DOHH2 (cell line): ENCODE measurements around the gene POMP.
"Not testable (repeated sequence)": the region's sequence is repeated elsewhere in the genome, so short reads cannot be mapped to it uniquely, and the experiment has no call there.

Experiments used
- EZH2phosphoT487 ChIP-seq: fragments of 200-600 bp; sonication (generic); IDR thresholded peaks from 2 replicates; pipeline ENCODE4 v1.6.1; 2017; ENCODE audit warnings: borderline replicate concordance, mild to moderate bottlenecking, antibody characterized with exemption, low read length, moderate library complexity, mixed read lengths
- TF ChIP-seq, protein P1 (sequence below): fragments of 200-600 bp; sonication (generic); IDR thresholded peaks from one replicate; pipeline ENCODE4 v1.5.1; 2014; ENCODE audit warnings: antibody characterized with exemption, mild to moderate bottlenecking, low read depth, low read length; ENCODE audit not compliant: poor library complexity, severe bottlenecking

DNA sequence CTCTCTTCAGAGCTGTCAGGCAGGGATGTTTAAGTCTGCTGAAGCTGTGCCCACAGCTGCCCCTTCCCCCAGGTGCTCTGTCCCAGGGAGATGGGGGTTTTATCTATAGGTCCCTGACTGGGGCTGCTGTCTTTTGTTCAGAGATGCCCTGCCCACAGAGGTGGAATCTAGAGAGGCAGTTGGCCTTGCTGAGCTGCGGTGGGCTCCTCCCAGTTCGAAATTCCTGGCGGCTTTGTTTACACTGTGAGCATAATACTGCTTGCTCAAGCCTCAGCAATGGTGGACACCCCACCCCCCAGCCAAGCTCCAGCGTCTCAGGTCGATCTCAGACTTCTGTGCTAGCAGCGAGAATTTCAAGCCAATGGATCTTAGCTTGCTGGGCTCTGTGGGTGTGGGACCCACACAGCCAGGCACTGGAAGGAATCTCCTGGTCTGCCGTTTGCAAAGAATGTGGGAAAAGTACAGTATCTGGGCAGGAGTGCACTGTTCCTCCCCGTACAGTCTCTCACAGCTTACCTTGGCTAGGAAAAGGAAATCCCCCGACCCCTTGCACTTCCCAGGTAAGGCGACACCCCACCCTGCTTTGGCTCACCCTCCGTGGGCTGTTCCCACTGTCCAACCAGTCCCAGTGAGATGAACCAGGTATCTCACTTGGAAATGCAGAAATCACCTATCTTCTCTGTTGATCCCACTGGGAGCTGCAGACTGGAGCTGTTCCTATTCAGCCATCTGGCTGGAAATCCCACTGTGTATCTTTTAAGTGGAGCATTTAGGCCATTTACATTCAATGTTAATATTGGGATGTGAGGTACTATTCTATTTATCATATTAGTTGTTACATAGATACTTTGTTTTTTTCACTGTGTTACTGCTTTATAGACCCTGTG lies 34.9 kb downstream of the POMP start:
- TF ChIP-seq, protein P1, sequence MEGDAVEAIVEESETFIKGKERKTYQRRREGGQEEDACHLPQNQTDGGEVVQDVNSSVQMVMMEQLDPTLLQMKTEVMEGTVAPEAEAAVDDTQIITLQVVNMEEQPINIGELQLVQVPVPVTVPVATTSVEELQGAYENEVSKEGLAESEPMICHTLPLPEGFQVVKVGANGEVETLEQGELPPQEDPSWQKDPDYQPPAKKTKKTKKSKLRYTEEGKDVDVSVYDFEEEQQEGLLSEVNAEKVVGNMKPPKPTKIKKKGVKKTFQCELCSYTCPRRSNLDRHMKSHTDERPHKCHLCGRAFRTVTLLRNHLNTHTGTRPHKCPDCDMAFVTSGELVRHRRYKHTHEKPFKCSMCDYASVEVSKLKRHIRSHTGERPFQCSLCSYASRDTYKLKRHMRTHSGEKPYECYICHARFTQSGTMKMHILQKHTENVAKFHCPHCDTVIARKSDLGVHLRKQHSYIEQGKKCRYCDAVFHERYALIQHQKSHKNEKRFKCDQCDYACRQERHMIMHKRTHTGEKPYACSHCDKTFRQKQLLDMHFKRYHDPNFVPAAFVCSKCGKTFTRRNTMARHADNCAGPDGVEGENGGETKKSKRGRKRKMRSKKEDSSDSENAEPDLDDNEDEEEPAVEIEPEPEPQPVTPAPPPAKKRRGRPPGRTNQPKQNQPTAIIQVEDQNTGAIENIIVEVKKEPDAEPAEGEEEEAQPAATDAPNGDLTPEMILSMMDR: not testable (repeated sequence)
- not testable (repeated sequence) for TF ChIP-seq EZH2phosphoT487
